Measurements from ENCODE around the gene ADNP2.

The ADNP2 gene

GRCh38 chr18:80154293-80154692 is 45.2 kb downstream of the ADNP2 start:
- no peak overlapping the region for H3K4me3 ChIP-seq (ENCODE audit: low read depth, low read length)
- no peak overlapping the region for H3K9ac ChIP-seq
- H3K4me2 ChIP-seq (ENCODE audit: low read length): no peak overlapping the region
- peaks cover 4% of the 10 kb centered on the region for H3K4me1 ChIP-seq
- H2AFZ ChIP-seq: no peak overlapping the region
- no peaks in the 10 kb centered on the region for H3K9me3 ChIP-seq (ENCODE audit: control insufficient read depth, low read length)
- TF ChIP-seq, protein P1, sequence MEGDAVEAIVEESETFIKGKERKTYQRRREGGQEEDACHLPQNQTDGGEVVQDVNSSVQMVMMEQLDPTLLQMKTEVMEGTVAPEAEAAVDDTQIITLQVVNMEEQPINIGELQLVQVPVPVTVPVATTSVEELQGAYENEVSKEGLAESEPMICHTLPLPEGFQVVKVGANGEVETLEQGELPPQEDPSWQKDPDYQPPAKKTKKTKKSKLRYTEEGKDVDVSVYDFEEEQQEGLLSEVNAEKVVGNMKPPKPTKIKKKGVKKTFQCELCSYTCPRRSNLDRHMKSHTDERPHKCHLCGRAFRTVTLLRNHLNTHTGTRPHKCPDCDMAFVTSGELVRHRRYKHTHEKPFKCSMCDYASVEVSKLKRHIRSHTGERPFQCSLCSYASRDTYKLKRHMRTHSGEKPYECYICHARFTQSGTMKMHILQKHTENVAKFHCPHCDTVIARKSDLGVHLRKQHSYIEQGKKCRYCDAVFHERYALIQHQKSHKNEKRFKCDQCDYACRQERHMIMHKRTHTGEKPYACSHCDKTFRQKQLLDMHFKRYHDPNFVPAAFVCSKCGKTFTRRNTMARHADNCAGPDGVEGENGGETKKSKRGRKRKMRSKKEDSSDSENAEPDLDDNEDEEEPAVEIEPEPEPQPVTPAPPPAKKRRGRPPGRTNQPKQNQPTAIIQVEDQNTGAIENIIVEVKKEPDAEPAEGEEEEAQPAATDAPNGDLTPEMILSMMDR (IDR thresholded peaks at IDR 0.05): no peak
- no peaks in the 10 kb centered on the region for H3K27me3 ChIP-seq (ENCODE audit: control insufficient read depth, insufficient read depth, low read length)
- H3K79me2 ChIP-seq: no peaks in the 10 kb centered on the region
- H3K27ac ChIP-seq: no peak overlapping the region
- H3K36me3 ChIP-seq (ENCODE audit: control insufficient read depth, insufficient read depth, low read length): no peaks in the 10 kb centered on the region

DNA sequence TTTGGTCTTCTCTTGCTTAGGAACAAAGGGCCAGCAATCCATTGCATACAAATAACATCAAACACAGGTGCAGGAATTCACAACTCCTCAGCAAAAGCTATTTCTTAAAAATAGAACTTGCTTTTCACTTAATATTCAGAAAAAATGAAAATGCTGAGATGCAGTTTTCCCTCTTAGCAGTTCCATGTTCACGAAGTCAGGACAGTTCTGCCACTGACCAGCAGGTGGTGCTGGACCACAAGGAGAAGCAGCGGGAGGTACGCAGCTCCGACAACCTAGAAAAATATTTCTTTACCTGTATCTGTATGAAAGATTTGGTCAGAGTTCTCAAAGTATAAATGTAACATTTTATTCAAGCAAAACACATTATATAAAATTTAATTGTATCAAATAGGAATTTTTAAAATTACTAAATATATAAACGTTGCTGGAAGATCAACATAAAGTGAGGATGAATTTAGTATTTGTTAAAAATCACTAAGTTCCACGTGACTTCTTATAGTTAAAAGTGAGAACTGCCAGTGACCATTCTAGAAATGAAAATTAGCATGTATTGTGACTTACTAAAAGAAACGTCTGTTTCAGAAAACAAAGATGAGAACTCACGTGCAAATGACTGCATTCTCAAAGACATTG is 48.8 kb downstream of the ADNP2 start:
- Histone ChIP-seq H3K9ac (no peak overlapping the region), H3K79me2 (no peaks in the 10 kb centered on the region), H3K36me3 (ENCODE audit: control insufficient read depth, insufficient read depth, low read length) (no peaks in the 10 kb centered on the region), H3K4me3 (ENCODE audit: low read depth, low read length) (no peak overlapping the region), H3K4me2 (ENCODE audit: low read length) (peak overlapping the region; percentile 2), H3K4me1 (peaks cover 4% of the 10 kb centered on the region), H3K27me3 (ENCODE audit: control insufficient read depth, insufficient read depth, low read length) (no peaks in the 10 kb centered on the region), H3K27ac (no peak overlapping the region), H3K9me3 (ENCODE audit: control insufficient read depth, low read length) (no peaks in the 10 kb centered on the region), H2AFZ (no peak overlapping the region)
- TF ChIP-seq, protein P1 (IDR thresholded peaks at IDR 0.05): peak; percentile 97

- Histone ChIP-seq H3K9me3 (ENCODE audit: control insufficient read depth, low read length) (no peaks in the 10 kb centered on the region), H3K4me1 (peaks cover 4% of the 10 kb centered on the region), H3K27me3 (ENCODE audit: control insufficient read depth, insufficient read depth, low read length) (no peaks in the 10 kb centered on the region), H2AFZ (no peak overlapping the region), H3K79me2 (no peaks in the 10 kb centered on the region), H3K4me2 (ENCODE audit: low read length) (no peak overlapping the region), H3K9ac (no peak overlapping the region), H3K36me3 (ENCODE audit: control insufficient read depth, insufficient read depth, low read length) (no peaks in the 10 kb centered on the region), H3K4me3 (ENCODE audit: low read depth, low read length) (no peak overlapping the region), H3K27ac (no peak overlapping the region)
- TF ChIP-seq, protein P1 (IDR thresholded peaks at IDR 0.05): no peak
These were observed 49.3 kb downstream of the ADNP2 start for GRCh38 chr18:80158365-80158764.

DNA sequence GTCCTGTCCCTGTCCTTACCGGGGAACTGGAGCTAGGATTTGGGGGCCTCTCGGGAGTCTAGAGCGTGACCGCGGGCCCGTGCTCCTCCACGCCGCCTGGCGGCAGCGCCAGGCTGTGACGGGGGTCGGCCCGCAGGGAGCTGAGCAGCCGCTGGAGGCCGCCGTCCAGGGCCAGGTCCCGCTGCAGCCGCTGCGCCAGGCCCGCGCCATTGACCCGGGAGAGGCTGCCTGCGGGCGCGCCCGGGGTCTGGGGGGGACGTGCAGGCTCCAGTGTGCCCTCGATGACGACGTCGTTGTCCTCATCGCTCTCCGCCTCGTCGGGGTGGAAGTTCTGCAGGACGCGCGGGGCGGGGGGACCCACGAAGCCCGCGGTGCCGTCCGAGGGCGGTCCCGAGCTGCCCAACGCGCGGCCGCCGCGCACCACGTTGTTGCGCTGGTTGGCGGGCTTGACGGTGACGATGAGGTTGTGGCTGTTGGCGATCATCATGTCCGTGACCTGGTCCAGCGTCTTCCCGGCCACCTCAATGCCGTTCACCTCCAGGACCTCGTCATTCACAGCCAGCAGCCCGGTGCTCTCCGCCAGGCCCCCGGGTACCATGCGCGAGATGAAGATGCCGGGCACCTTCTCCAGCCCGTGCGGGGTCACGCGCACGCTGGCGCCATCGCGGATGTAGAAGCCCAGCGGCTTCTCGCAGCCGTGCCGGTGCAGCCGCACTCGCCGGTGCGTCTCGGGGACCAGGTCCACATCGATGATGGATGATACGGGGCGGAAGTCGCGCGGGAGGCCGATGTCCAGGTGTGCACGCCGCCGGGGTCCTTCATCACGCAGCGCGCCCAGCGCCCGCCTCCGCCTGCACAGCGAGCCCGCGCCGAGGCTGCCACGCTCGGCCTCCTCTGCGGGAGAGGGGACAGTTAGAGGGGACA is 50.9 kb downstream of the ADNP2 start:
- no peak overlapping the region for H3K27ac ChIP-seq
- no peak overlapping the region for H3K4me2 ChIP-seq (ENCODE audit: low read length)
- no peaks in the 10 kb centered on the region for H3K36me3 ChIP-seq (ENCODE audit: control insufficient read depth, insufficient read depth, low read length)
- H2AFZ ChIP-seq: no peak overlapping the region
- no peaks in the 10 kb centered on the region for H3K79me2 ChIP-seq
- peaks cover 4% of the 10 kb centered on the region for H3K4me1 ChIP-seq
- no peaks in the 10 kb centered on the region for H3K9me3 ChIP-seq (ENCODE audit: control insufficient read depth, low read length)
- no peak overlapping the region for H3K9ac ChIP-seq
- TF ChIP-seq, protein P1 (IDR thresholded peaks at IDR 0.05): peak; percentile 44
- H3K27me3 ChIP-seq (ENCODE audit: control insufficient read depth, insufficient read depth, low read length): no peaks in the 10 kb centered on the region
- no peak overlapping the region for H3K4me3 ChIP-seq (ENCODE audit: low read depth, low read length)

All from parathyroid adenoma (tissue), 2 donors.